GM19023 (cell line): ENCODE measurements around the gene SCNN1B.
"Not testable (repeated sequence)": the region's sequence is repeated elsewhere in the genome, so short reads cannot be mapped to it uniquely, and the experiment has no call there.

Experiments used
- ATAC-seq: cut with Tn5 transposase; IDR thresholded peaks from one replicate; pipeline ENCODE4 v1.9.1; 2021; ENCODE audit warnings: mild to moderate bottlenecking, moderate library complexity; ENCODE audit not compliant: unreplicated experiment

Gene SCNN1B

GRCh38 chr16:23378921-23379320, 76.8 kb downstream of the SCNN1B start:
- no peak for ATAC-seq

- no peak for ATAC-seq
These were observed 77.6 kb downstream of the SCNN1B start for GRCh38 chr16:23379707-23380106.

- no peak for ATAC-seq
These were observed 78.4 kb downstream of the SCNN1B start for GRCh38 chr16:23380501-23380951.

GRCh38 chr16:23381702-23382101, 79.6 kb downstream of the SCNN1B start:
- not testable (repeated sequence) for ATAC-seq

- no peak for ATAC-seq
These were observed 80.2 kb downstream of the SCNN1B start for GRCh38 chr16:23382279-23382678.

- ATAC-seq = no peak
These were observed 81.8 kb downstream of the SCNN1B start for GRCh38 chr16:23383881-23384280.

GRCh38 chr16:23384878-23385277, 82.8 kb downstream of the SCNN1B start:
- ATAC-seq = no peak

GRCh38 chr16:23385441-23385840, 83.3 kb downstream of the SCNN1B start:
- no peak for ATAC-seq

- no peak for ATAC-seq
These were observed 85.6 kb downstream of the SCNN1B start for GRCh38 chr16:23387666-23388065.

GRCh38 chr16:23388786-23389185, 86.7 kb downstream of the SCNN1B start:
- no peak for ATAC-seq

- no peak for ATAC-seq
These were observed 87.1 kb downstream of the SCNN1B start for GRCh38 chr16:23389201-23389600.

GRCh38 chr16:23389936-23390335, 87.8 kb downstream of the SCNN1B start:
- ATAC-seq = not testable (repeated sequence)

GRCh38 chr16:23391381-23392222, 89.5 kb downstream of the SCNN1B start:
- no peak for ATAC-seq

- ATAC-seq = no peak
These were observed 90.1 kb downstream of the SCNN1B start for GRCh38 chr16:23392223-23392600.

- no peak for ATAC-seq
These were observed 92.2 kb downstream of the SCNN1B start for GRCh38 chr16:23394141-23394831.

- no peak for ATAC-seq
These were observed 93.6 kb downstream of the SCNN1B start for GRCh38 chr16:23395732-23396131.

- ATAC-seq = no peak
These were observed 95.4 kb downstream of the SCNN1B start for GRCh38 chr16:23397464-23397863.

- no peak for ATAC-seq
These were observed 97.1 kb downstream of the SCNN1B start for GRCh38 chr16:23398987-23399805.

GRCh38 chr16:23400447-23400846, 98.3 kb downstream of the SCNN1B start:
- ATAC-seq = not testable (repeated sequence)

- ATAC-seq = no peak
These were observed 99.0 kb downstream of the SCNN1B start for GRCh38 chr16:23401139-23401538.

- ATAC-seq = no peak
These were observed 100.0 kb downstream of the SCNN1B start for GRCh38 chr16:23402100-23402499.
